Uterus (tissue), 2 donors: ENCODE data around the gene FLVCR2.

ENCODE experiments used
- POLR2A ChIP-seq, 2 donors: fragments of 450-650 bp; IDR thresholded peaks; one replicate each; pipeline ENCODE4 v1.6.1; 2016; ENCODE audit warnings: antibody characterized with exemption in 2 of 2, mild to moderate bottlenecking in 1 of 2, moderate library complexity in 1 of 2
- TF ChIP-seq, protein P1 (sequence below), 4 experiments: fragments of 200-600 bp in 2 of 4; fragments of 450-650 bp in 2 of 4; sonication (generic) in 2 of 4; IDR thresholded peaks; one replicate each; pipeline ENCODE4 v1.5.1; 2016 to 2019; ENCODE audit warnings: antibody characterized with exemption in 4 of 4, mild to moderate bottlenecking in 2 of 4, moderate library complexity in 1 of 4

GRCh38 chr14:75628816-75629215, 50.4 kb downstream of the FLVCR2 start:
- TF ChIP-seq, protein P1, sequence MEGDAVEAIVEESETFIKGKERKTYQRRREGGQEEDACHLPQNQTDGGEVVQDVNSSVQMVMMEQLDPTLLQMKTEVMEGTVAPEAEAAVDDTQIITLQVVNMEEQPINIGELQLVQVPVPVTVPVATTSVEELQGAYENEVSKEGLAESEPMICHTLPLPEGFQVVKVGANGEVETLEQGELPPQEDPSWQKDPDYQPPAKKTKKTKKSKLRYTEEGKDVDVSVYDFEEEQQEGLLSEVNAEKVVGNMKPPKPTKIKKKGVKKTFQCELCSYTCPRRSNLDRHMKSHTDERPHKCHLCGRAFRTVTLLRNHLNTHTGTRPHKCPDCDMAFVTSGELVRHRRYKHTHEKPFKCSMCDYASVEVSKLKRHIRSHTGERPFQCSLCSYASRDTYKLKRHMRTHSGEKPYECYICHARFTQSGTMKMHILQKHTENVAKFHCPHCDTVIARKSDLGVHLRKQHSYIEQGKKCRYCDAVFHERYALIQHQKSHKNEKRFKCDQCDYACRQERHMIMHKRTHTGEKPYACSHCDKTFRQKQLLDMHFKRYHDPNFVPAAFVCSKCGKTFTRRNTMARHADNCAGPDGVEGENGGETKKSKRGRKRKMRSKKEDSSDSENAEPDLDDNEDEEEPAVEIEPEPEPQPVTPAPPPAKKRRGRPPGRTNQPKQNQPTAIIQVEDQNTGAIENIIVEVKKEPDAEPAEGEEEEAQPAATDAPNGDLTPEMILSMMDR (IDR thresholded peaks at IDR 0.05): no peak
- TF ChIP-seq POLR2A (IDR thresholded peaks at IDR 0.05): no peak
